ENCODE data around the gene PIK3C2B. TPM values are rescaled to one million over a fixed set of nuclear protein-coding genes. Genes with fewer than 3 reads are reported as not detected.

Gene PIK3C2B
- polyA plus RNA-seq, 1 donor (not counting 4 experiments of a cell fraction or from before 2014, with no cell fraction given) = 5.4 TPM

DNA sequence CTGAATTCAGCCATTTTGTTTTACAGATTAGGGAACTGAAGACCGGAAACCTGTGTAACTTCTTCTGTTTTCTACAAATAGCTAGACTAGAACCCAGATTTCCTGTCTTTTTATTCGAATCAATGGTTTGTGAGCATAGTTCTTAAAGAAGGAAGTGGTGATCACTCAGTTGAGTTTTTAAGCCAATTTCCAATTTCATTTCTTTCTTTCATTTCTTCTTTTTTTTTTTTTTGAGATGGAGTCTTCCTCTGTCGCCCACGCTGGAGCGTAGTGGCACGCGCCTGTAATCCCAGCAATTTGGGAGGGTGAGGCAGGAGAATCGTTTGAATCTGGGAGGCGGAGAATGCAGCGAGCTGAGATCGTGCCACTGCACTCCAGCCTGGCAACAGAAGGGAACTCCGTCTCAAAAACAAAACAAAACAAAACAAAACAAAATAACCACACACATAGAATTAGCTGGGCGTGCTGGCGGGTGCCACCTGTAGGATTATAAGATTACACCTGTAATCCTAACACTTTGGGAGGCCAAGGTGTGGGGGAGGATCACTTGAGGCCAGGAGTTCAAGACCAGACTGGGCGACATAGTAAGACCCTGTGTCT is 18.6 kb upstream of the PIK3C2B start:
- no peaks in the 10 kb centered on the region for H3K9me1 ChIP-seq (ENCODE audit: control insufficient read depth, extremely low read depth, insufficient read depth, low read length)
- H3K27ac ChIP-seq (ENCODE audit: control insufficient read depth, insufficient read depth, low read length) = no peak overlapping the region
- no peak overlapping the region for H3K4me3 ChIP-seq (ENCODE audit: control insufficient read depth in 2 of 3, extremely low read depth in 1 of 3, insufficient read depth in 2 of 3, low read depth in 1 of 3, low read length in 3 of 3)
- peaks cover 18% of the 10 kb centered on the region for H3K79me2 ChIP-seq (ENCODE audit: control insufficient read depth, insufficient read depth, low read length)
- no peaks in the 10 kb centered on the region for H3K27me3 ChIP-seq (ENCODE audit: control insufficient read depth, extremely low read depth, insufficient read depth, low read length)
- no peak for DNase-seq (ENCODE audit: low read depth, low spot score)
- H3K9ac ChIP-seq (ENCODE audit: control insufficient read depth, extremely low read depth, insufficient read depth, low read length) = no peak overlapping the region
- dilution Hi-C loops (cut with MboI; ENCODE audit: extremely low pct_ligation_motif_present, low sequenced_read_pairs) = no loop called here
- H2AFZ ChIP-seq (ENCODE audit: control insufficient read depth, low read length) = no peak overlapping the region
- FAIRE-seq = no peak
- H4K20me1 ChIP-seq (ENCODE audit: control insufficient read depth, extremely low read depth, insufficient read depth, low read length) = no peaks in the 10 kb centered on the region
- H3K9me3 ChIP-seq (ENCODE audit: control insufficient read depth, low read depth, low read length) = no peaks in the 10 kb centered on the region
- H3K36me3 ChIP-seq (ENCODE audit: control insufficient read depth in 2 of 2, extremely low read depth in 1 of 2, insufficient read depth in 2 of 2, low read length in 2 of 2) = peaks cover 0 to 5% of the 10 kb centered on the region in 2 experiments
- H3K4me1 ChIP-seq (ENCODE audit: control insufficient read depth, extremely low read depth, insufficient read depth, low read length) = peaks cover 6% of the 10 kb centered on the region
- TF ChIP-seq EZH2 (IDR thresholded peaks at IDR 0.05; ENCODE audit: low read length) = no peak
- TF ChIP-seq, protein P1, sequence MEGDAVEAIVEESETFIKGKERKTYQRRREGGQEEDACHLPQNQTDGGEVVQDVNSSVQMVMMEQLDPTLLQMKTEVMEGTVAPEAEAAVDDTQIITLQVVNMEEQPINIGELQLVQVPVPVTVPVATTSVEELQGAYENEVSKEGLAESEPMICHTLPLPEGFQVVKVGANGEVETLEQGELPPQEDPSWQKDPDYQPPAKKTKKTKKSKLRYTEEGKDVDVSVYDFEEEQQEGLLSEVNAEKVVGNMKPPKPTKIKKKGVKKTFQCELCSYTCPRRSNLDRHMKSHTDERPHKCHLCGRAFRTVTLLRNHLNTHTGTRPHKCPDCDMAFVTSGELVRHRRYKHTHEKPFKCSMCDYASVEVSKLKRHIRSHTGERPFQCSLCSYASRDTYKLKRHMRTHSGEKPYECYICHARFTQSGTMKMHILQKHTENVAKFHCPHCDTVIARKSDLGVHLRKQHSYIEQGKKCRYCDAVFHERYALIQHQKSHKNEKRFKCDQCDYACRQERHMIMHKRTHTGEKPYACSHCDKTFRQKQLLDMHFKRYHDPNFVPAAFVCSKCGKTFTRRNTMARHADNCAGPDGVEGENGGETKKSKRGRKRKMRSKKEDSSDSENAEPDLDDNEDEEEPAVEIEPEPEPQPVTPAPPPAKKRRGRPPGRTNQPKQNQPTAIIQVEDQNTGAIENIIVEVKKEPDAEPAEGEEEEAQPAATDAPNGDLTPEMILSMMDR (optimal IDR thresholded peaks at IDR 0.05 in 1 of 3, IDR thresholded peaks at IDR 0.05 in 1 of 3, conservative IDR thresholded peaks at IDR 0.05 in 1 of 3; ENCODE audit: extremely low read depth in 1 of 3, insufficient read depth in 2 of 3, low read length in 3 of 3) = no peak
- H3K4me2 ChIP-seq (ENCODE audit: control insufficient read depth, extremely low read depth, insufficient read depth, low read depth, low read length) = no peak overlapping the region

DNA sequence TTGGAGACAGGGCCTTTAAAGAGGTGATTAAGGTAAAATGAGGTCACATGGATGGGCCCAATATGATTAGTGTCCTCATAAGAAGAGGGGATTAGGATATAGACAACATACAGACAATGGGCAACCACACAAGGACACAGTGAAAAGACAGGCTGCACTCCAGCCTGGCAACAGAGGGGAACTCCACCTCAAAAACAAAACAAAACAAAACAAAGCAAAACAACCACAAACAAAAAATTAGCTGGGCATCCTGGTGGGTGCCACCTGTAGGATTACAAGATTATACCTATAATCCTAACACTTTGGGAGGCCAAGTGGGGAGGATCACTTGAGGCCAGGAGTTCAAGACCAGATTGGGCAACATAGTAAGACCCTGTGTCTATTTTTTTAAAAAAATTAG is 16.8 kb upstream of the PIK3C2B start:
- no peaks in the 10 kb centered on the region for H3K36me3 ChIP-seq (ENCODE audit: control insufficient read depth in 2 of 2, extremely low read depth in 1 of 2, insufficient read depth in 2 of 2, low read length in 2 of 2)
- no peaks in the 10 kb centered on the region for H3K9me1 ChIP-seq (ENCODE audit: control insufficient read depth, extremely low read depth, insufficient read depth, low read length)
- no peaks in the 10 kb centered on the region for H3K27me3 ChIP-seq (ENCODE audit: control insufficient read depth, extremely low read depth, insufficient read depth, low read length)
- DNase-seq (ENCODE audit: low read depth, low spot score) (no peak), FAIRE-seq (no peak)
- H3K4me2 ChIP-seq (ENCODE audit: control insufficient read depth, extremely low read depth, insufficient read depth, low read depth, low read length) = no peak overlapping the region
- no peak overlapping the region for H2AFZ ChIP-seq (ENCODE audit: control insufficient read depth, low read length)
- H3K4me3 ChIP-seq (ENCODE audit: control insufficient read depth in 2 of 3, extremely low read depth in 1 of 3, insufficient read depth in 2 of 3, low read depth in 1 of 3, low read length in 3 of 3) = no peak overlapping the region
- no peaks in the 10 kb centered on the region for H4K20me1 ChIP-seq (ENCODE audit: control insufficient read depth, extremely low read depth, insufficient read depth, low read length)
- no peak overlapping the region for H3K27ac ChIP-seq (ENCODE audit: control insufficient read depth, insufficient read depth, low read length)
- peaks cover 11% of the 10 kb centered on the region for H3K4me1 ChIP-seq (ENCODE audit: control insufficient read depth, extremely low read depth, insufficient read depth, low read length)
- H3K79me2 ChIP-seq (ENCODE audit: control insufficient read depth, insufficient read depth, low read length) = no peaks in the 10 kb centered on the region
- dilution Hi-C loops (cut with MboI; ENCODE audit: extremely low pct_ligation_motif_present, low sequenced_read_pairs) = no loop called here
- TF ChIP-seq, protein P1 (optimal IDR thresholded peaks at IDR 0.05 in 1 of 3, IDR thresholded peaks at IDR 0.05 in 1 of 3, conservative IDR thresholded peaks at IDR 0.05 in 1 of 3; ENCODE audit: extremely low read depth in 1 of 3, insufficient read depth in 2 of 3, low read length in 3 of 3) = no peak
- TF ChIP-seq EZH2 (IDR thresholded peaks at IDR 0.05; ENCODE audit: low read length) = no peak
- no peaks in the 10 kb centered on the region for H3K9me3 ChIP-seq (ENCODE audit: control insufficient read depth, low read depth, low read length)
- no peak overlapping the region for H3K9ac ChIP-seq (ENCODE audit: control insufficient read depth, extremely low read depth, insufficient read depth, low read length)

Data from keratinocyte (primary cell).